Measurements from ENCODE around the gene TMEM272.
A peak's percentile ranks its signal among the peaks of the same experiment; 100 is the strongest.

The TMEM272 gene

GRCh38 chr13:51837016-51837415 lies 8.0 kb downstream of the TMEM272 start:
- H3K4me3 ChIP-seq (ENCODE audit: low read depth, low read length): no peak overlapping the region
- no peak for DNase-seq (ENCODE audit: low read depth)
- no peak for TF ChIP-seq CTCF (IDR thresholded peaks at IDR 0.05; ENCODE audit: insufficient read depth, low read depth, low read length, missing control alignments)

- DNase-seq (ENCODE audit: low read depth): no peak
- TF ChIP-seq CTCF (IDR thresholded peaks at IDR 0.05; ENCODE audit: insufficient read depth, low read depth, low read length, missing control alignments): no peak
- H3K4me3 ChIP-seq (ENCODE audit: low read depth, low read length): no peak overlapping the region
Measured at GRCh38 chr13:51834581-51835171, 10.3 kb downstream of the TMEM272 start.

GRCh38 chr13:51833980-51834379 lies 11.0 kb downstream of the TMEM272 start:
- no peak for DNase-seq (ENCODE audit: low read depth)
- no peak for TF ChIP-seq CTCF (IDR thresholded peaks at IDR 0.05; ENCODE audit: insufficient read depth, low read depth, low read length, missing control alignments)
- no peak overlapping the region for H3K4me3 ChIP-seq (ENCODE audit: low read depth, low read length)

GRCh38 chr13:51832471-51833152 lies 12.4 kb downstream of the TMEM272 start:
- DNase-seq (ENCODE audit: low read depth): peak; percentile 55
- peak; percentile 38 for TF ChIP-seq CTCF (IDR thresholded peaks at IDR 0.05; ENCODE audit: insufficient read depth, low read depth, low read length, missing control alignments)
- H3K4me3 ChIP-seq (ENCODE audit: low read depth, low read length): no peak overlapping the region

- no peak for DNase-seq (ENCODE audit: low read depth)
- H3K4me3 ChIP-seq (ENCODE audit: low read depth, low read length): no peak overlapping the region
- TF ChIP-seq CTCF (IDR thresholded peaks at IDR 0.05; ENCODE audit: insufficient read depth, low read depth, low read length, missing control alignments): no peak
Measured at GRCh38 chr13:51831519-51831918, 13.5 kb downstream of the TMEM272 start.

GRCh38 chr13:51829568-51829899 lies 15.4 kb downstream of the TMEM272 start:
- DNase-seq (ENCODE audit: low read depth): no peak
- no peak for TF ChIP-seq CTCF (IDR thresholded peaks at IDR 0.05; ENCODE audit: insufficient read depth, low read depth, low read length, missing control alignments)
- H3K4me3 ChIP-seq (ENCODE audit: low read depth, low read length): no peak overlapping the region

Measured in GM12865 (cell line).